ENCODE data around the gene HBM.
"Not testable (repeated sequence)": the region's sequence is repeated elsewhere in the genome, so short reads cannot be mapped to it uniquely, and the experiment has no call there.

DNA sequence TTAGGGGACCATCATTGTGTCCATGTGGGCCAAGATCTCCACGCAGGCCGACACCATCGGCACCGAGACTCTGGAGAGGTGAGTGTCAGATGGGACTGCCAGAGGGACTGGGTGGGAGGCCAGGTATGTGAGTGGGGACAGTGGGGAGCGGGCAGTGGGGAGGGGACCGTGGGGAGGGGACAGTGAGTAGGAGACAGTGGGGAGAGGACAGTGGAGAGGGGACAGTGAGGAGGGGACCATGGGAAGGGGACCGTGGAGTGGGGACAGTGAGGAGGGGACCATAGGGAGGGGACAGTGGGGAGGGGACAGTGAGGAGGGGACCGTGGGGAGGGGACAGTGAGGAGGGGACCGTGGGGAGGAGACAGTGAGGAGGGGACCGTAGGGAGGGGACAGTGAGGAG, 2.6 kb upstream of the HBM start:
- not testable (repeated sequence) for TF ChIP-seq HNF4A (conservative IDR thresholded peaks at IDR 0.05); YY1 (IDR thresholded peaks at IDR 0.05); SP1 (IDR thresholded peaks at IDR 0.05); RXRA (IDR thresholded peaks at IDR 0.05); GABPA (IDR thresholded peaks at IDR 0.05 in 1 of 2, conservative IDR thresholded peaks at IDR 0.05 in 1 of 2); RAD21 (IDR thresholded peaks at IDR 0.05)
- TF ChIP-seq, protein P1, sequence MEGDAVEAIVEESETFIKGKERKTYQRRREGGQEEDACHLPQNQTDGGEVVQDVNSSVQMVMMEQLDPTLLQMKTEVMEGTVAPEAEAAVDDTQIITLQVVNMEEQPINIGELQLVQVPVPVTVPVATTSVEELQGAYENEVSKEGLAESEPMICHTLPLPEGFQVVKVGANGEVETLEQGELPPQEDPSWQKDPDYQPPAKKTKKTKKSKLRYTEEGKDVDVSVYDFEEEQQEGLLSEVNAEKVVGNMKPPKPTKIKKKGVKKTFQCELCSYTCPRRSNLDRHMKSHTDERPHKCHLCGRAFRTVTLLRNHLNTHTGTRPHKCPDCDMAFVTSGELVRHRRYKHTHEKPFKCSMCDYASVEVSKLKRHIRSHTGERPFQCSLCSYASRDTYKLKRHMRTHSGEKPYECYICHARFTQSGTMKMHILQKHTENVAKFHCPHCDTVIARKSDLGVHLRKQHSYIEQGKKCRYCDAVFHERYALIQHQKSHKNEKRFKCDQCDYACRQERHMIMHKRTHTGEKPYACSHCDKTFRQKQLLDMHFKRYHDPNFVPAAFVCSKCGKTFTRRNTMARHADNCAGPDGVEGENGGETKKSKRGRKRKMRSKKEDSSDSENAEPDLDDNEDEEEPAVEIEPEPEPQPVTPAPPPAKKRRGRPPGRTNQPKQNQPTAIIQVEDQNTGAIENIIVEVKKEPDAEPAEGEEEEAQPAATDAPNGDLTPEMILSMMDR (IDR thresholded peaks at IDR 0.05; ENCODE audit: low read depth, low read length, missing input control), result not testable (repeated sequence)
- TF ChIP-seq, protein P2, sequence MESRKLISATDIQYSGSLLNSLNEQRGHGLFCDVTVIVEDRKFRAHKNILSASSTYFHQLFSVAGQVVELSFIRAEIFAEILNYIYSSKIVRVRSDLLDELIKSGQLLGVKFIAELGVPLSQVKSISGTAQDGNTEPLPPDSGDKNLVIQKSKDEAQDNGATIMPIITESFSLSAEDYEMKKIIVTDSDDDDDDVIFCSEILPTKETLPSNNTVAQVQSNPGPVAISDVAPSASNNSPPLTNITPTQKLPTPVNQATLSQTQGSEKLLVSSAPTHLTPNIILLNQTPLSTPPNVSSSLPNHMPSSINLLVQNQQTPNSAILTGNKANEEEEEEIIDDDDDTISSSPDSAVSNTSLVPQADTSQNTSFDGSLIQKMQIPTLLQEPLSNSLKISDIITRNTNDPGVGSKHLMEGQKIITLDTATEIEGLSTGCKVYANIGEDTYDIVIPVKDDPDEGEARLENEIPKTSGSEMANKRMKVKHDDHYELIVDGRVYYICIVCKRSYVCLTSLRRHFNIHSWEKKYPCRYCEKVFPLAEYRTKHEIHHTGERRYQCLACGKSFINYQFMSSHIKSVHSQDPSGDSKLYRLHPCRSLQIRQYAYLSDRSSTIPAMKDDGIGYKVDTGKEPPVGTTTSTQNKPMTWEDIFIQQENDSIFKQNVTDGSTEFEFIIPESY (IDR thresholded peaks at IDR 0.05), result not testable (repeated sequence)
- TF ChIP-seq, protein P3, sequence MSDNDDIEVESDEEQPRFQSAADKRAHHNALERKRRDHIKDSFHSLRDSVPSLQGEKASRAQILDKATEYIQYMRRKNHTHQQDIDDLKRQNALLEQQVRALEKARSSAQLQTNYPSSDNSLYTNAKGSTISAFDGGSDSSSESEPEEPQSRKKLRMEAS (IDR thresholded peaks at IDR 0.05), result not testable (repeated sequence)
- TF ChIP-seq, protein P4, sequence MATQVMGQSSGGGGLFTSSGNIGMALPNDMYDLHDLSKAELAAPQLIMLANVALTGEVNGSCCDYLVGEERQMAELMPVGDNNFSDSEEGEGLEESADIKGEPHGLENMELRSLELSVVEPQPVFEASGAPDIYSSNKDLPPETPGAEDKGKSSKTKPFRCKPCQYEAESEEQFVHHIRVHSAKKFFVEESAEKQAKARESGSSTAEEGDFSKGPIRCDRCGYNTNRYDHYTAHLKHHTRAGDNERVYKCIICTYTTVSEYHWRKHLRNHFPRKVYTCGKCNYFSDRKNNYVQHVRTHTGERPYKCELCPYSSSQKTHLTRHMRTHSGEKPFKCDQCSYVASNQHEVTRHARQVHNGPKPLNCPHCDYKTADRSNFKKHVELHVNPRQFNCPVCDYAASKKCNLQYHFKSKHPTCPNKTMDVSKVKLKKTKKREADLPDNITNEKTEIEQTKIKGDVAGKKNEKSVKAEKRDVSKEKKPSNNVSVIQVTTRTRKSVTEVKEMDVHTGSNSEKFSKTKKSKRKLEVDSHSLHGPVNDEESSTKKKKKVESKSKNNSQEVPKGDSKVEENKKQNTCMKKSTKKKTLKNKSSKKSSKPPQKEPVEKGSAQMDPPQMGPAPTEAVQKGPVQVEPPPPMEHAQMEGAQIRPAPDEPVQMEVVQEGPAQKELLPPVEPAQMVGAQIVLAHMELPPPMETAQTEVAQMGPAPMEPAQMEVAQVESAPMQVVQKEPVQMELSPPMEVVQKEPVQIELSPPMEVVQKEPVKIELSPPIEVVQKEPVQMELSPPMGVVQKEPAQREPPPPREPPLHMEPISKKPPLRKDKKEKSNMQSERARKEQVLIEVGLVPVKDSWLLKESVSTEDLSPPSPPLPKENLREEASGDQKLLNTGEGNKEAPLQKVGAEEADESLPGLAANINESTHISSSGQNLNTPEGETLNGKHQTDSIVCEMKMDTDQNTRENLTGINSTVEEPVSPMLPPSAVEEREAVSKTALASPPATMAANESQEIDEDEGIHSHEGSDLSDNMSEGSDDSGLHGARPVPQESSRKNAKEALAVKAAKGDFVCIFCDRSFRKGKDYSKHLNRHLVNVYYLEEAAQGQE (IDR thresholded peaks at IDR 0.05), result not testable (repeated sequence)

All from liver (tissue), 3 donors.